ENCODE results near the gene VRK3. TPM values are rescaled to one million over a fixed set of nuclear protein-coding genes. Genes with fewer than 3 reads are reported as not detected.

Gene VRK3
- total and polyA plus RNA-seq, 7 donors, result 23.8 to 54.7 (median 28.6) TPM

GRCh38 chr19:49985871-49986270 is 39.3 kb downstream of the VRK3 start:
- Histone ChIP-seq H3K4me3 (no peak overlapping the region), H3K4me1 (no peaks in the 10 kb centered on the region), H3K36me3 (ENCODE audit: insufficient read depth in 1 of 2, low read depth in 1 of 2) (peaks cover 0 to 78% of the 10 kb centered on the region in 2 donors), H3K27ac (no peak overlapping the region), H3K9me3 (no peaks in the 10 kb centered on the region), H3K27me3 (ENCODE audit: insufficient read depth in 3 of 3, low read length in 2 of 3) (no peaks in the 10 kb centered on the region)
- no peak for DNase-seq
- intact Hi-C loops (cut with DNase I), result no loop called here
- TF ChIP-seq CTCF (IDR thresholded peaks at IDR 0.05), result no peak
- 73 to 89% (median 83%) methylated on average over 3 of the region's 3 CpGs for WGBS, 3 donors
- ATAC-seq, result no peak

GRCh38 chr19:49984491-49984890 is 40.7 kb downstream of the VRK3 start:
- Histone ChIP-seq H3K9me3 (no peaks in the 10 kb centered on the region), H3K4me1 (no peaks in the 10 kb centered on the region), H3K27me3 (ENCODE audit: insufficient read depth in 3 of 3, low read length in 2 of 3) (no peaks in the 10 kb centered on the region), H3K27ac (no peak overlapping the region), H3K36me3 (ENCODE audit: insufficient read depth in 1 of 2, low read depth in 1 of 2) (peaks cover 0 to 73% of the 10 kb centered on the region in 2 donors), H3K4me3 (no peak overlapping the region)
- DNase-seq, result no peak
- TF ChIP-seq CTCF (IDR thresholded peaks at IDR 0.05), result no peak
- no peak for ATAC-seq
- intact Hi-C loops (cut with DNase I), result loop anchor here in 1 of 2 donors (5.0 kb wide), 1 partner anchor 47 kb away; no protein-coding TSS in a partner anchor
- 87 to 93% (median 92%) methylated on average over 11 of the region's 11 CpGs for WGBS, 3 donors

- Histone ChIP-seq H3K36me3 (ENCODE audit: insufficient read depth in 1 of 2, low read depth in 1 of 2) (peaks cover 0 to 72% of the 10 kb centered on the region in 2 donors), H3K9me3 (no peaks in the 10 kb centered on the region), H3K4me1 (no peaks in the 10 kb centered on the region), H3K4me3 (no peak overlapping the region), H3K27me3 (ENCODE audit: insufficient read depth in 3 of 3, low read length in 2 of 3) (no peaks in the 10 kb centered on the region), H3K27ac (no peak overlapping the region)
- whole genome bisulfite sequencing, 3 donors, result 41 to 52% (median 43%) methylated on average over 10 of the region's 10 CpGs
- peak; percentile 49 to 75 (median 60) for ATAC-seq
- peak; percentile 34 to 75 for DNase-seq
- peak; percentile 78 for TF ChIP-seq CTCF (IDR thresholded peaks at IDR 0.05)
- intact Hi-C loops (cut with DNase I), result loop anchor here (1.0 to 5.0 kb wide), 2 partner anchors 46 kb away; no protein-coding TSS in a partner anchor
These were observed 41.4 kb downstream of the VRK3 start for GRCh38 chr19:49983645-49984229.

- DNase-seq, result no peak
- ATAC-seq, result no peak
- Histone ChIP-seq H3K4me3 (no peak overlapping the region), H3K4me1 (no peaks in the 10 kb centered on the region), H3K27ac (no peak overlapping the region), H3K27me3 (ENCODE audit: insufficient read depth in 3 of 3, low read length in 2 of 3) (no peaks in the 10 kb centered on the region), H3K9me3 (no peaks in the 10 kb centered on the region), H3K36me3 (ENCODE audit: insufficient read depth in 1 of 2, low read depth in 1 of 2) (peaks cover 0 to 75% of the 10 kb centered on the region in 2 donors)
- intact Hi-C loops (cut with DNase I), result loop anchor here in 1 of 2 donors (5.0 kb wide), 1 partner anchor 45 kb away; no protein-coding TSS in a partner anchor
- WGBS, 3 donors, result 80 to 86% (median 83%) methylated on average over 21 of the region's 21 CpGs
- no peak for TF ChIP-seq CTCF (IDR thresholded peaks at IDR 0.05)
These were observed 43.3 kb downstream of the VRK3 start for GRCh38 chr19:49981603-49982593.

All from psoas muscle (tissue), 8 donors.